ENCODE data around the gene COL5A1.

Gene COL5A1

GRCh38 chr9:134626069-134626423, 15.6 kb upstream of the COL5A1 start:
- no peak for DNase-seq (ENCODE audit: low read depth)

- DNase-seq (ENCODE audit: low read depth) = no peak
Measured at GRCh38 chr9:134626571-134627416, 14.8 kb upstream of the COL5A1 start.

DNA sequence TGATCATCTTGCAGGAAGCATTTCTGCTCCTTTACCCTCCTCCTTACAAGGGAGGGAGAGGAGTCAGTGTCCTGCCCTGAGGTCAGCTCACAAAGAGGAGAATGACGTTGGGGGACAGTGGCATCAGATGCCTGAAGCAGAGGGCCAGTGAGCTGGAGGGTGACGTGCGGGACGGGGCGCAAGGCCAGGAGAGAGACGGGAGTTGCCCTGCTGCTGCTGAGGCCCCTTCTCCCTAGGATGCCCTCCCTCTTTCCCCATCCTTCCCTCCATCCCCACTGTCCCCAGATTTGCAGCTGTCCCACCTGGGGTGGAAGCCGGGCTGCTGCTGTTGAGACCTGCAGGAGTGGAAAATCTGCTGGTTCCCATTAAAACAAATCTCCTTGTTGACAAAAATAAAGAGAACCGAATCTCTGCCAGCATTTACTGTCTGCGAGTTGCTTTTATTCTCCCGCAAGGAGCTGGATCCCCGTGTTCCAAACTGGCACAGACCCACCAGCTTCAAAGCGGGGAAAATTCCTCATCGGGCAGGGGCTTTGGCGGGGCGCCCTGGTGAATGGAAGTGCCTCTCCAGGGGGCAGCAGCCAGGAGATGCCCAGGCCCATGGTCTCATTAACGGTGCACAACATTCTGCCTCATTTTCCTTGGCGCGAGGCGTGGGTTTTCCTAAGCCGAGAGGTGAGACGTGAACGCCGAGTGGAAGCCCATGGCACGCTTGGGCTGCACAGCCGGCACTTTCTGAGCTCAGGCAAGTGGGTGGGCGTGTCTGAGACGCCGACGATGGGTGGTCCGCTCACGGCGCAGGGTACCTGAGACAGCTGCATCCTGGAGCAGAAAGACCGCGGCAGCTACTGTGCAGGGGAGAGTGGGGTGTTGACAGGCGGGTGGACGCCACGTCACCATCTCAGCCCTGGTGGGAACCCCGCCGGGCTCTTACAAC, 13.9 kb upstream of the COL5A1 start:
- DNase-seq (ENCODE audit: low read depth) = no peak

DNA sequence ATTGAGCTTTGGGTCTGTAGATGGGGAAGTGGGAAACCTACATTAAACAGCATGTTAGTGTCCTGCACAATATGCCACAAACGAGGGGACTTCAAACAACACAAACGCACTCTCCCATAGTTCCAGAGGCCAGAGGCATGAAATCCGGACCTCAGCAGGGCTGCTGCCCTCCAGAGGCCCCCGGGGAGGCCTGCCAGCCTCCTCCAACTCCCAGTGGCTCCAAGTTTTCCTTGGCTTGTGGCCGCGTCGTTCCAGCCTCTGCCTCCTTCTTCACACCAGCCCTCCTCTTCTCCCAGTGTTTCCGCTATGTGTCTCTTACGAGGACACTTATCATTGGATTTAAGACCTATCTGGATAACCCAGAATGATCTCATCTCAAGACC, 13.3 kb upstream of the COL5A1 start:
- no peak for DNase-seq (ENCODE audit: low read depth)

- DNase-seq (ENCODE audit: low read depth) = no peak
Measured at GRCh38 chr9:134629061-134629585, 12.5 kb upstream of the COL5A1 start.

DNA sequence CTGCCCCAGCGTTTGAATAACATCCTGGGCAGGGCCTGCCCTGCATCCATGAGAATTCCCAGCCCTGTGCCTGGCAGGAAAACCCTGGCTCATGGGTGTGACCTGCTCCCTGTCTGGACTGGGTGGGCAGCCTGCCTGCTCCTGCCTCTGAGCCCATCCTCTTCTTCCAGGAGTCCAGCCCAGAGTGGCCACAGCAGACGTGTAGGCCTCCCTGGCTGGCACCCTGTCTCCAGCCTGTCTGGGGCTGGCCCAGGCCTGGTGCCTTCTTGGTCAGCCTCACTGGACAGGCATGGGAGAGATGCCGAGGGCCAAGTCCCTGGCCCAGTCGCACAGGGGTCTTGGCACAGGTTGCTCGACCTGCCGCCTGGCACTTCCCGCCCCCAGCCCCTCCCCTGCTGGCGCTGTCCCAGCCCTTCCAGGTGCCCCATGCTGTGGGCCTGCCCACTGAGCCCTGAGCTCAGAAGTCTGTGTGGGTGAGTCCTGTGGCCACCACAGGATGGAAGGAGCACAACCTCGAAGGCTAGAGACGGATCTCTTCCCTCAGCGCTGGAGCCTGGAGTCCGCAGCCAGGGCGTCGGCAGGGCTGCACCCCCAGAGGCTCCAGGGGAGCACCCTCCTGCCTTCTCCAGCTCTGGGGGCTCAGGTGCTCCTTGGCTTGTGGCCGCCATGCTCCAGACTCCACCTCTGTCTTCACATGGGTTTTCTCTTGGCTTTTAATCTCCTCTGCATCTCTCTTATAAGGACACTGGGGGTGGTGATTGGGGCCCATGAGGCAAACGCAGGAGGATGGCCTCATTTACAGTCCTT, 11.8 kb upstream of the COL5A1 start:
- DNase-seq (ENCODE audit: low read depth) = no peak

- no peak for DNase-seq (ENCODE audit: low read depth)
Measured at GRCh38 chr9:134630393-134630790, 11.2 kb upstream of the COL5A1 start.

DNA sequence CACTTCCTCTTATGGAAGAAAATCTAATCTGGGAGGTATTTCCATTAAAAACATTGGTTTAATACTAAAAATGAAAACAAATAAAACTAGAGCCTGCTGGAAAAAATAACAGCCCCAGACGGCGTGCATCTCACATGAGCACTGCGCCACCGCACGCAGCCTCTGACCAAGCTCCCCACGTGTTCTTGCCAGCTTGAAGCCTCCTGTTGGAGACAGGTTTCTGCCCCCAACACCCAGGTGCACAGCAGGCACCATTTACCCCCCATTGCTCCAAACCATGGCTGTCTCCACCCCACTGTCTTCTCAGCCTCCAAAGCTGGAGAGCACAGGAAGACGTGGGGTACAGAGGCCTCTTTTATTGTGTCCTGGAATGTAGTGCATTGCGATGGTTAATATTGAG, 10.7 kb upstream of the COL5A1 start:
- DNase-seq (ENCODE audit: low read depth) = no peak

- DNase-seq (ENCODE audit: low read depth) = no peak
Measured at GRCh38 chr9:134631881-134632280, 9.7 kb upstream of the COL5A1 start.

DNA sequence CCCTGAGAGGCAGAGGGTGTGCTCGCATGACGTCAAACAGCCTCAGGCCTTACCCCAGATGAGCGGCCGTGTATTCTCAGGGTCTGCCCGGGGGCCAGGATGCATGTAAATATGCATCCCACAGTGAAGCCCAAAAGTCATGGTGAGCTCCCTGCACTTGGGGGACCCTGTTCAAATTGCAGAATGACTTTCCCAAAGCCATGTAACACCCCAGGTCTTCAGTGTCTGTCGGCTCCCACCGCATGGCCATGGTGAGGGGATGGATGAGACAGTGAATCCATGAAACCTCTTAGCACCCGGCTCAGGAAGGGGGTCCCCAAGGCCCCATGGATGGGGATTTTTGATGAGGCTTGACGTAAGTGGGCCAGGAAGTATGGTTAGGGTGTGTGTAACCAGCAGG, 9.3 kb upstream of the COL5A1 start:
- DNase-seq (ENCODE audit: low read depth) = no peak

DNA sequence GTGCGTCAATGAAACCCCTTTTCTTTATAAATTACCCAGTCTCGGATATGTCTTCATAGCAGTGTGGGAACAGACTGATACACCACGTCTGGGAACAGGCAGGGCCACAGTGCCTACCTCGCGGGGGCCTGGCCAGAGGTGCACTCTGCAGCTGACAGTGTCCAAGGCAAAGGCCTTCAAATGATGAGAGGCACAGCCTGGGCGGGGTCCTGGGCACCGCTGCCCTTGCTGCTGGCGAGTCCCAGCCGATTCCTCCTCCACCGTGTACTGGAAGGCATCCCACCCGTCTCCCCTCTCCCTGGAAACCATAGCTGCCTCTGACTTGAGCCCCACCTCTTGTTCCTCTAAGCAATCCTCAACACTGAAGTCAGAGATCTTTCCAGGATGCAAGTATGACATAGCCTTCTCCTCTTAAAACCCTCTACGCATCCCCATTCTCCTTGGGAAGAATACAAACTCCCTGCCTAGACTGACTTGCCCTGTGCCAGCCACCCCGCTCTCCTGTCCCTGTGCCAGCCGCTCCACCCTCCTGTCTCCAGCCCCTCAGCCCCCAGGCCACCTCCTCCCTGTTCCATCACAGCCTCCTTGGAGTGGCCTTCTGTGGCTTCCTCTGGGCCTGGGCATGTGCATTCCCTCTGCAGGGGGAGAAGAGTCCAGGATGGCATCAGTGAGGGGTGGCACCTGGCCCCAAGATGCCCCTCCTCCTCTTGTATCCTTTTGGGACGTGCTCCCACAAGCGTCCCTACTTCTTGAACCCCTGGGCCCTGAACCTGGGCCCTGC, 8.1 kb upstream of the COL5A1 start:
- no peak for DNase-seq (ENCODE audit: low read depth)

- no peak for DNase-seq (ENCODE audit: low read depth)
Measured at GRCh38 chr9:134634176-134634575, 7.4 kb upstream of the COL5A1 start.

DNA sequence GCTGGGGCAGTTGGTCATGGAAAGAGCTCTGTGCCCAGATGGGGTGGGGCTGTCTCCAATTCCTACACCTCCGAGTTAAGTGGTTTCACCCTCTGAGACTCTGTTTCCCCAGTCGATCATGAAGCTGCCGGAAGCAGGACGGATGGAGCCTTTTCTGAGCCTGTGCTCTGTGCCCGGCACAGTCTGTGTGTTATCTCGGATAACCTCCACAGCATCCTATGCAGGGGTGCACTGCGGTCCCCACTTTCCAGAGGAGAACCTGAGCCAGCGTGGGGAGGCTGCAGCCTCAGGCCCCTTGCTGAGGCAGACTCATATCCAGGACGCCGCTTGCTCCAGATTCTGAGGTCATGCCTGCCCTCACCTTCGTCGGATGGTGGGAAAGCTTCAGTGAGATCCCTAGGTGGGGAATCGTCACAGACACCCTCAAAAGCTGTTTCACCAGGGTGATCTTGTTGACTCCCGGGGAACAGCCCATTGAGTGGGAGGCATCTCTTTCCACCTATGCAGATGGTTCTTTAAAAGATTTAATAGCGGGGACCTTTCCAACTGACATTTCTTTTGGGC, 6.9 kb upstream of the COL5A1 start:
- DNase-seq (ENCODE audit: low read depth) = no peak

GRCh38 chr9:134635351-134636148, 6.1 kb upstream of the COL5A1 start:
- DNase-seq (ENCODE audit: low read depth) = no peak

- no peak for DNase-seq (ENCODE audit: low read depth)
Measured at GRCh38 chr9:134636149-134636507, 5.5 kb upstream of the COL5A1 start.

GRCh38 chr9:134637241-134637640, 4.4 kb upstream of the COL5A1 start:
- no peak for DNase-seq (ENCODE audit: low read depth)

- DNase-seq (ENCODE audit: low read depth) = no peak
Measured at GRCh38 chr9:134637696-134638501, 3.7 kb upstream of the COL5A1 start.

DNA sequence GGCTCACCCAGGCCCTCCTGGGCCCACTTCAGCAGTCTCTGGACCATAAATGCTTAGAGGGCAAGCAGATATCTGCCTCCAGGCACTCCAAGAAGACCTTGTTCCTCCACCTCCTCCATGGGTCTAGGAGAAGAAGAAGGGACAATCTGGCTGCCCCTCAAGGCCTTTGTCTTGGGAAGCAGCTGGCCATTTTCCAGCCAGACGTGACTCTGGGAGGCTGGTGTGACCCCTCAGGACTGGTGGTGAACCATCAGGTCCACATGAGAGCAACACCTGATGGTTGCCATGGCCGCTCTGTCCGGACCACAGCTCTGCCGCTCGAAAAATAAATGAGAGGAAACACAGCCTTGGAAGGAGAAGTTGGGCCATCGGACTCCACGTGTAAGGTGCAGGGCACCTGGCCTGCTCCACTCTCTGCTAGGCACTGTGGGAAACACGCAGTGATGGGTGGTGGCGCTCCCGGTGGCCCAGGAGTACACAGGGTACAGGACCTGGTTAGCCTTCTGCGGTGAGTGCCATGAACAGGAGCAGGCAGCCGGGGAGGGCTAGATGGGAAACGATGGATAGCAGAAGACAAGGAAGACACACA, 3.0 kb upstream of the COL5A1 start:
- DNase-seq (ENCODE audit: low read depth) = no peak

GRCh38 chr9:134639994-134640393, 1.6 kb upstream of the COL5A1 start:
- no peak for DNase-seq (ENCODE audit: low read depth)
